HepG2 (cell line): ENCODE results near the gene CAV3. TPM values are rescaled to one million over a fixed set of nuclear protein-coding genes. Genes with fewer than 3 reads are reported as not detected.

Experiments
- ATAC-seq: fragments of 200-7000 bp; cut with Tn5 transposase; 3 replicates; pipeline ENCODE4 v1.9.1; 2020; ENCODE audit warnings: mild to moderate bottlenecking, moderate library complexity
- BruUV-seq: library from RNA; stranded (reverse); fragments of 400-500 nt; replicated peaks from 2 replicates; lab custom pipeline; 2021; lab: Mats Ljungman, UMichigan
- CTCF ChIA-PET: fragments of 300-600 bp; formaldehyde crosslinking; extraction: SDS; loops from one replicate; lab custom pipeline; 2021; ENCODE audit warnings: low total read pairs, inconsistent platforms, low intra/inter-chr PET ratio; lab: Yijun Ruan, JAX
- POLR2A ChIA-PET: fragments of 350-600 bp; sonication (Branson Sonifier 250); formaldehyde crosslinking; loops from one replicate; lab custom pipeline; 2020; ENCODE audit warnings: antibody characterized with exemption, inconsistent platforms; lab: Yijun Ruan, JAX
- DNase-seq: peaks from one replicate; pipeline ENCODE4 v3.0.0-alpha.2; 2015; ENCODE audit warnings: low spot score
- FAIRE-seq: peaks from 3 replicates; lab custom pipeline; 2011; peaks lifted over from hg19 to GRCh38; lab: Jason Lieb, UNC
- H2AFZ ChIP-seq: one replicate; pipeline ENCODE4 v1.6.1; 2011; ENCODE audit warnings: low read length, inconsistent platforms
- H3K27ac ChIP-seq: fragments of 300-600 bp; 3 replicates; pipeline ENCODE4 v1.8.0; 2011; ENCODE audit warnings: mixed run types, mild to moderate bottlenecking, mixed read lengths, low read length, inconsistent platforms; ENCODE audit not compliant: insufficient read depth; ENCODE audit errors: extremely low read length
- H3K27me3 ChIP-seq, 2 experiments: fragments of 200-600 bp in 1 of 2; 2 replicates in 1 of 2; 3 replicates in 1 of 2; pipeline versions ENCODE4 v1.6.0 to v1.8.0; 2011; ENCODE audit warnings: low read length in 2 of 2, mild to moderate bottlenecking in 2 of 2, moderate library complexity in 2 of 2, inconsistent platforms in 1 of 2; ENCODE audit not compliant: insufficient read depth in 2 of 2, control insufficient read depth in 1 of 2
- H3K36me3 ChIP-seq, 2 experiments: fragments of 200-600 bp in 1 of 2; replicated peaks in 1 of 2; 2 replicates in 1 of 2; 3 replicates in 1 of 2; pipeline versions ENCODE4 v1.5.1 to v1.8.0; 2011; ENCODE audit warnings: low read length in 2 of 2, inconsistent platforms in 1 of 2; ENCODE audit not compliant: insufficient read depth in 2 of 2, control insufficient read depth in 1 of 2
- H3K4me1 ChIP-seq: 2 replicates; pipeline ENCODE4 v1.5.1; 2012; ENCODE audit warnings: low read length, inconsistent platforms; ENCODE audit not compliant: insufficient read depth
- H3K4me2 ChIP-seq: 2 replicates; pipeline ENCODE4 v1.6.0; 2011; ENCODE audit warnings: low read depth, low read length, inconsistent platforms
- H3K4me3 ChIP-seq, 3 experiments: fragments of 200-600 bp in 1 of 3; sonication (generic), shearing (Covaris generic) in 1 of 3; replicated peaks in 1 of 3; 2 replicates each; pipeline ENCODE4 v1.5.1; 2011 to 2016; ENCODE audit warnings: low read length in 3 of 3, inconsistent platforms in 2 of 3, low read depth in 2 of 3, mild to moderate bottlenecking in 2 of 3, control low read depth in 1 of 3, mixed read lengths in 1 of 3; ENCODE audit not compliant: insufficient read depth in 1 of 3
- H3K79me2 ChIP-seq: one replicate; pipeline ENCODE4 v1.6.1; 2011; ENCODE audit warnings: low read length, inconsistent platforms; ENCODE audit not compliant: insufficient read depth
- H3K9ac ChIP-seq: 2 replicates; pipeline ENCODE4 v1.6.0; 2011; ENCODE audit warnings: mild to moderate bottlenecking, low read depth, low read length, inconsistent platforms; ENCODE audit not compliant: insufficient read depth
- H3K9me3 ChIP-seq: 2 replicates; pipeline ENCODE4 v1.5.1; 2012; ENCODE audit warnings: mild to moderate bottlenecking, low read length
- H4K20me1 ChIP-seq: 2 replicates; pipeline ENCODE4 v1.6.0; 2011; ENCODE audit warnings: inconsistent platforms, mild to moderate bottlenecking, low read length, moderate library complexity; ENCODE audit not compliant: insufficient read depth
- BATF2 ChIP-seq: sonication (generic); formaldehyde crosslinking; IDR thresholded peaks from 2 replicates; pipeline ENCODE4 v1.8.0; 2022; ENCODE audit warnings: mild to moderate bottlenecking, missing genetic modification reagents, moderate library complexity
- FOXP1 ChIP-seq, 2 experiments: fragments of 450-650 bp in 1 of 2; IDR thresholded peaks; 2 replicates each; pipeline ENCODE4 v1.6.1; 2017 to 2018; ENCODE audit warnings: antibody characterized with exemption in 1 of 2
- HMG20A ChIP-seq: IDR thresholded peaks from 2 replicates; pipeline ENCODE4 v1.6.1; 2016; ENCODE audit warnings: borderline replicate concordance
- HNF4G ChIP-seq, 2 experiments: sonication (generic) in 1 of 2; formaldehyde crosslinking in 1 of 2; IDR thresholded peaks; 2 replicates each; pipeline versions ENCODE4 v1.4.0 to v1.6.1; 2011 to 2020; ENCODE audit warnings: borderline replicate concordance in 2 of 2, low read depth in 2 of 2, mild to moderate bottlenecking in 2 of 2, low read length in 1 of 2, missing genetic modification reagents in 1 of 2, moderate library complexity in 1 of 2
- HOXA9 ChIP-seq: sonication (generic); formaldehyde crosslinking; IDR thresholded peaks from 2 replicates; pipeline ENCODE4 v1.8.1; 2022; ENCODE audit warnings: missing genetic modification reagents, mild to moderate bottlenecking, moderate library complexity, borderline replicate concordance
- SIX4 ChIP-seq: sonication (generic); formaldehyde crosslinking; IDR thresholded peaks from 2 replicates; pipeline ENCODE4 v1.4.0; 2020; ENCODE audit warnings: missing genetic modification reagents
- ZHX2 ChIP-seq, 2 experiments: sonication (generic) in 1 of 2; formaldehyde crosslinking in 1 of 2; IDR thresholded peaks; 2 replicates each; pipeline versions ENCODE4 v1.6.1 to v1.9.0; 2014 to 2022; ENCODE audit warnings: antibody characterized with exemption in 1 of 2, borderline replicate concordance in 1 of 2, inconsistent platforms in 1 of 2, low read depth in 1 of 2, missing genetic modification reagents in 1 of 2
- ZNF557 ChIP-seq: sonication (generic); formaldehyde crosslinking; IDR thresholded peaks from 2 replicates; pipeline ENCODE4 v1.4.0; 2020; ENCODE audit warnings: missing genetic modification reagents
- ZNF576 ChIP-seq: sonication (generic); formaldehyde crosslinking; IDR thresholded peaks from 2 replicates; pipeline ENCODE4 v1.4.0; 2020; ENCODE audit warnings: mild to moderate bottlenecking, missing genetic modification reagents
- ZNF589 ChIP-seq: sonication (generic); formaldehyde crosslinking; conservative IDR thresholded peaks from 2 replicates; pipeline ENCODE4 v1.8.0; 2022; ENCODE audit warnings: mild to moderate bottlenecking, moderate library complexity, missing genetic modification reagents
- ZNF629 ChIP-seq: sonication (generic); formaldehyde crosslinking; conservative IDR thresholded peaks from 2 replicates; pipeline ENCODE4 v1.5.0; 2020; ENCODE audit warnings: missing genetic modification reagents
- WGBS: methylation state at CpG from one replicate; pipeline ENCODE4 v1.1.6; 2017; ENCODE audit warnings: low lambda C conversion rate; 5-methylcytosine and 5-hydroxymethylcytosine counted together
- in situ Hi-C: cut with HindIII; loops from 2 replicates; pipeline ENCODE4 v1.10.0; 2017; ENCODE audit warnings: low pct_unique_long_range_greater_than_20kb; ENCODE audit not compliant: extremely low pct_ligation_motif_present
- intact Hi-C: fragments of 100-400 bp; cut with micrococcal nuclease; formaldehyde crosslinking; loops from one replicate; pipeline ENCODE4 v1.10.0; 2022; ENCODE audit not compliant: unreplicated experiment
- polyA plus RNA-seq, 8 experiments: library from polyadenylated mRNA; depleted of rRNA in 3 of 8; stranded (reverse) in 7 of 8; unstranded in 1 of 8; fragments of >200 nt; fragmentation: Illumina TruSeq in 4 of 8; extraction: Trizol in 4 of 8; gene quantifications; 2 replicates each; pipeline versions ENCODE4 v1.2.1 to v1.2.3, GENCODE V29; 2011 to 2016; ENCODE audit warnings: low read depth in 4 of 8, missing spikeins in 1 of 8, mixed read lengths in 1 of 8; ENCODE audit not compliant: insufficient read depth in 1 of 8
- total RNA-seq, 5 experiments: library from RNA; depleted of rRNA; stranded (reverse); fragments of >200 nt; fragmentation: Illumina TruSeq; extraction: Trizol; gene quantifications; 2 replicates each; pipeline ENCODE4 v1.2.3, GENCODE V29; 2016; ENCODE audit warnings: low read depth in 1 of 5

The CAV3 gene
- total and polyA plus RNA-seq, 2 of the 13 experiments (the other 11 are each of a cell fraction or from before 2014, with no cell fraction given), result not detected

GRCh38 chr3:8759038-8759707 is 25.6 kb downstream of the CAV3 start:
- no peak overlapping the region for H3K27ac ChIP-seq
- peaks cover 20% of the 10 kb centered on the region for H3K4me1 ChIP-seq
- H3K4me2 ChIP-seq, result no peak overlapping the region
- no peak overlapping the region for H3K4me3 ChIP-seq
- H3K79me2 ChIP-seq, result no peaks in the 10 kb centered on the region
- POLR2A ChIA-PET, result no interaction called here
- no peaks in the 10 kb centered on the region for H3K9me3 ChIP-seq
- no peaks in the 10 kb centered on the region for H4K20me1 ChIP-seq
- intact Hi-C loops, result no loop called here
- in situ Hi-C loops, result no loop called here
- ATAC-seq (no peak), FAIRE-seq (no peak), DNase-seq (no peak)
- H2AFZ ChIP-seq, result no peak overlapping the region
- H3K36me3 ChIP-seq, result no peaks in the 10 kb centered on the region
- H3K27me3 ChIP-seq, result peaks cover 0 to 15% of the 10 kb centered on the region in 2 experiments; a peak in 2 of 5 replicates
- BruUV-seq, result no TSS peak
- H3K9ac ChIP-seq, result no peak overlapping the region
- TF ChIP-seq HMG20A (CRISPR knock-in tag), result no peak
- TF ChIP-seq FOXP1 (IDR thresholded peaks at IDR 0.05), result no peak
- TF ChIP-seq FOXP1 (CRISPR knock-in tag; IDR thresholded peaks at IDR 0.05), result no peak
- TF ChIP-seq ZNF557, result no peak
- TF ChIP-seq SIX4 (CRISPR knock-in tag), result no peak
- no peak for TF ChIP-seq ZNF589
- TF ChIP-seq HNF4G (IDR thresholded peaks at IDR 0.05; ENCODE audit: borderline replicate concordance, low read depth, low read length), result no peak
- no peak for TF ChIP-seq HNF4G (CRISPR knock-in tag; IDR thresholded peaks at IDR 0.05; ENCODE audit: borderline replicate concordance, low read depth)
- no peak for TF ChIP-seq ZNF629 (CRISPR knock-in tag)
- TF ChIP-seq ZHX2 (IDR thresholded peaks at IDR 0.05; ENCODE audit: low read depth), result no peak
- no peak for TF ChIP-seq ZHX2 (CRISPR knock-in tag; IDR thresholded peaks at IDR 0.05; ENCODE audit: borderline replicate concordance)
- TF ChIP-seq ZNF576, result no peak
- no peak for TF ChIP-seq HOXA9 (CRISPR knock-in tag)
- no peak for TF ChIP-seq BATF2
- WGBS, result 37% methylated on average over 7 of the region's 7 CpGs
- CTCF ChIA-PET, result no interaction called here
